ENCODE results near the gene PNMA6F. TPM values are rescaled to one million over a fixed set of nuclear protein-coding genes. Genes with fewer than 3 reads are reported as not detected.

Gene PNMA6F
- total RNA-seq, 1 experiment from 2014 or later = not detected

GRCh38 chrX:153340111-153340510 lies 18.5 kb upstream of the PNMA6F start:
- Mint-ChIP-seq H3K4me3 (ENCODE audit: low read depth, unreplicated experiment) (no peak overlapping the region), H3K36me3 (ENCODE audit: insufficient read depth, unreplicated experiment) (peaks cover 12% of the 10 kb centered on the region), H3K4me1 (ENCODE audit: low read depth, unreplicated experiment) (no peaks in the 10 kb centered on the region), H3K9me3 (ENCODE audit: low read depth, unreplicated experiment) (no peaks in the 10 kb centered on the region), H3K27ac (ENCODE audit: unreplicated experiment) (no peak overlapping the region), H3K27me3 (ENCODE audit: unreplicated experiment) (no peaks in the 10 kb centered on the region)
- no TSS peak for BruUV-seq (replicated peaks)
- no peak for TF ChIP-seq CTCF (IDR thresholded peaks at IDR 0.05; ENCODE audit: unreplicated experiment)
- CTCF ChIA-PET = no interaction called here
- DNase-seq = no peak
- intact Hi-C loops (cut with micrococcal nuclease; ENCODE audit: unreplicated experiment) = no loop called here

- CTCF ChIA-PET = no interaction called here
- TF ChIP-seq CTCF (IDR thresholded peaks at IDR 0.05; ENCODE audit: unreplicated experiment) = no peak
- BruUV-seq (replicated peaks) = no TSS peak
- Mint-ChIP-seq H3K27me3 (ENCODE audit: unreplicated experiment) (no peaks in the 10 kb centered on the region), H3K4me3 (ENCODE audit: low read depth, unreplicated experiment) (no peak overlapping the region), H3K36me3 (ENCODE audit: insufficient read depth, unreplicated experiment) (peaks cover 13% of the 10 kb centered on the region), H3K27ac (ENCODE audit: unreplicated experiment) (no peak overlapping the region), H3K9me3 (ENCODE audit: low read depth, unreplicated experiment) (no peaks in the 10 kb centered on the region), H3K4me1 (ENCODE audit: low read depth, unreplicated experiment) (no peaks in the 10 kb centered on the region)
- DNase-seq = no peak
- intact Hi-C loops (cut with micrococcal nuclease; ENCODE audit: unreplicated experiment) = no loop called here
Observed at GRCh38 chrX:153339662-153340061, 18.1 kb upstream of the PNMA6F start.

GRCh38 chrX:153338836-153339235 lies 17.3 kb upstream of the PNMA6F start:
- DNase-seq = no peak
- intact Hi-C loops (cut with micrococcal nuclease; ENCODE audit: unreplicated experiment) = no loop called here
- Mint-ChIP-seq H3K4me1 (ENCODE audit: low read depth, unreplicated experiment) (no peaks in the 10 kb centered on the region), H3K36me3 (ENCODE audit: insufficient read depth, unreplicated experiment) (peaks cover 21% of the 10 kb centered on the region), H3K9me3 (ENCODE audit: low read depth, unreplicated experiment) (no peaks in the 10 kb centered on the region), H3K4me3 (ENCODE audit: low read depth, unreplicated experiment) (no peak overlapping the region), H3K27me3 (ENCODE audit: unreplicated experiment) (no peaks in the 10 kb centered on the region), H3K27ac (ENCODE audit: unreplicated experiment) (no peak overlapping the region)
- no peak for TF ChIP-seq CTCF (IDR thresholded peaks at IDR 0.05; ENCODE audit: unreplicated experiment)
- BruUV-seq (replicated peaks) = no TSS peak
- CTCF ChIA-PET = no interaction called here

- Mint-ChIP-seq H3K9me3 (ENCODE audit: low read depth, unreplicated experiment) (no peaks in the 10 kb centered on the region), H3K4me3 (ENCODE audit: low read depth, unreplicated experiment) (no peak overlapping the region), H3K27me3 (ENCODE audit: unreplicated experiment) (peaks cover 7% of the 10 kb centered on the region), H3K27ac (ENCODE audit: unreplicated experiment) (no peak overlapping the region), H3K36me3 (ENCODE audit: insufficient read depth, unreplicated experiment) (peaks cover 25% of the 10 kb centered on the region), H3K4me1 (ENCODE audit: low read depth, unreplicated experiment) (no peaks in the 10 kb centered on the region)
- TF ChIP-seq CTCF (IDR thresholded peaks at IDR 0.05; ENCODE audit: unreplicated experiment) = no peak
- intact Hi-C loops (cut with micrococcal nuclease; ENCODE audit: unreplicated experiment) = no loop called here
- no peak for DNase-seq
- CTCF ChIA-PET = no interaction called here
- BruUV-seq (replicated peaks) = no TSS peak
Observed at GRCh38 chrX:153336988-153337387, 15.4 kb upstream of the PNMA6F start.

Measured in Calu3 (cell line).